HEK293T (cell line): Measurements from ENCODE around the gene NPC1L1.

Source experiments
- CTCF ChIA-PET: fragments of 350-600 bp; formaldehyde crosslinking; extraction: SDS; loops from one replicate; lab custom pipeline; 2021; ENCODE audit warnings: antibody characterized with exemption, inconsistent platforms; lab: Yijun Ruan, JAX
- POLR2A ChIA-PET: fragments of 350-600 bp; formaldehyde crosslinking; extraction: SDS; loops from one replicate; lab custom pipeline; 2020; ENCODE audit warnings: antibody characterized with exemption, inconsistent platforms; lab: Yijun Ruan, JAX
- DNase-seq: peaks from one replicate; pipeline ENCODE4 v3.0.0; 2012; ENCODE audit warnings: mixed read lengths; ENCODE audit errors: extremely low spot score
- ARNT ChIP-seq: fragments of 450-650 bp; IDR thresholded peaks from 2 replicates; pipeline ENCODE4 v1.6.1; 2017; ENCODE audit warnings: mild to moderate bottlenecking
- BHLHE40 ChIP-seq: fragments of 450-650 bp; IDR thresholded peaks from 2 replicates; pipeline ENCODE4 v1.6.1; 2016; ENCODE audit warnings: mild to moderate bottlenecking, moderate library complexity, borderline replicate concordance
- CTBP1 ChIP-seq: fragments of 450-650 bp; IDR thresholded peaks from 2 replicates; pipeline ENCODE4 v1.6.1; 2016; ENCODE audit warnings: borderline replicate concordance
- ELF4 ChIP-seq: fragments of 450-650 bp; IDR thresholded peaks from 2 replicates; pipeline ENCODE4 v1.6.1; 2017; ENCODE audit warnings: antibody characterized with exemption
- FOXA1 ChIP-seq: fragments of 450-650 bp; IDR thresholded peaks from 2 replicates; pipeline ENCODE4 v1.6.1; 2016; ENCODE audit warnings: mild to moderate bottlenecking
- FOXK2 ChIP-seq: fragments of 450-650 bp; IDR thresholded peaks from 2 replicates; pipeline ENCODE4 v1.6.1; 2016; ENCODE audit warnings: mild to moderate bottlenecking
- FOXM1 ChIP-seq: fragments of 450-650 bp; IDR thresholded peaks from 2 replicates; pipeline ENCODE4 v1.6.1; 2017; ENCODE audit warnings: mild to moderate bottlenecking, borderline replicate concordance
- HDGF ChIP-seq: fragments of 450-650 bp; IDR thresholded peaks from 2 replicates; pipeline ENCODE4 v1.6.1; 2017; ENCODE audit warnings: antibody characterized with exemption, borderline replicate concordance
- L3MBTL2 ChIP-seq: fragments of 450-650 bp; conservative IDR thresholded peaks from 2 replicates; pipeline ENCODE4 v1.6.1; 2016; ENCODE audit warnings: mild to moderate bottlenecking
- LEF1 ChIP-seq: fragments of 450-650 bp; IDR thresholded peaks from 2 replicates; pipeline ENCODE4 v1.6.1; 2017; ENCODE audit warnings: mild to moderate bottlenecking, borderline replicate concordance
- NFRKB ChIP-seq: fragments of 450-650 bp; IDR thresholded peaks from 2 replicates; pipeline ENCODE4 v1.6.1; 2016; ENCODE audit warnings: mild to moderate bottlenecking, moderate library complexity
- SP1 ChIP-seq: fragments of 450-650 bp; IDR thresholded peaks from 2 replicates; pipeline ENCODE4 v1.6.1; 2017
- SUZ12 ChIP-seq: fragments of 450-650 bp; IDR thresholded peaks from 2 replicates; pipeline ENCODE4 v1.6.1; 2016; ENCODE audit warnings: mild to moderate bottlenecking
- TARDBP ChIP-seq: fragments of 450-650 bp; IDR thresholded peaks from 2 replicates; pipeline ENCODE4 v1.6.1; 2016
- ZNF384 ChIP-seq: fragments of 450-650 bp; IDR thresholded peaks from 2 replicates; pipeline ENCODE4 v1.6.1; 2016
- TF ChIP-seq, protein P1 (sequence below): fragments of 450-650 bp; IDR thresholded peaks from 2 replicates; pipeline ENCODE4 v1.6.1; 2016

The NPC1L1 gene

GRCh38 chr7:44541028-44541869, at the start of gene NPC1L1:
Gene NPC1L1, minus strand, starts transcription at chr7:44541330. Its CDS starts 71 bp downstream, at chr7:44541259.
- DNase-seq: no peak
- TF ChIP-seq LEF1: no peak
- TF ChIP-seq ZNF384: no peak
- no peak for TF ChIP-seq FOXM1
- TF ChIP-seq BHLHE40: no peak
- TF ChIP-seq HDGF: no peak
- TF ChIP-seq NFRKB: no peak
- TF ChIP-seq L3MBTL2: no peak
- TF ChIP-seq ARNT: no peak
- no peak for TF ChIP-seq CTBP1
- TF ChIP-seq SP1: no peak
- TF ChIP-seq SUZ12: no peak
- TF ChIP-seq ELF4: no peak
- TF ChIP-seq, protein P1, sequence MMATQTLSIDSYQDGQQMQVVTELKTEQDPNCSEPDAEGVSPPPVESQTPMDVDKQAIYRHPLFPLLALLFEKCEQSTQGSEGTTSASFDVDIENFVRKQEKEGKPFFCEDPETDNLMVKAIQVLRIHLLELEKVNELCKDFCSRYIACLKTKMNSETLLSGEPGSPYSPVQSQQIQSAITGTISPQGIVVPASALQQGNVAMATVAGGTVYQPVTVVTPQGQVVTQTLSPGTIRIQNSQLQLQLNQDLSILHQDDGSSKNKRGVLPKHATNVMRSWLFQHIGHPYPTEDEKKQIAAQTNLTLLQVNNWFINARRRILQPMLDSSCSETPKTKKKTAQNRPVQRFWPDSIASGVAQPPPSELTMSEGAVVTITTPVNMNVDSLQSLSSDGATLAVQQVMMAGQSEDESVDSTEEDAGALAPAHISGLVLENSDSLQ: no peak
- no peak for TF ChIP-seq FOXK2
- TF ChIP-seq FOXA1: no peak
- TF ChIP-seq TARDBP: no peak
- CTCF ChIA-PET: no interaction called here
- POLR2A ChIA-PET: interaction anchor here (2.7 kb wide), 1 partner anchor 33 kb away, joined by 9 read pairs; the partner anchor contains the start of gene DDX56

DNA sequence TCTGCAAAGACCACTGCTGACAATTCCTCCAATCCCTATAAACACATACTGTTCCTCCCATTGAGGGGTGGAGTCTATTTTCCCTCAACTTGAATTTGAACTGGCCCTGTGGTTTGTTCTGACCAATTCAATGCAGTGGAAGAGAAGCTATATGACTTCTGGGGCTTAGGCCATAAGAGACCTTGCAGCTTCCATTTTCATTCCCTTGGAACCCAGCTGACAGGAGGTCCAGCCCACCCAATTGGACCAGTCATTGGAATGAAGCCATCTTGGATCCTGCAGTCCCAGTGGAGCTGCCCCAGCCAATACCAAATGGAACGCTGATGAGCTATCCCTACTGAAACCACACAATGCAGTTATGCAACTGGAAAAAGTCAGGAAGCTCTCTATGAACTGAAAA, 49.8 kb upstream of the NPC1L1 start:
- POLR2A ChIA-PET: interaction anchor here (1.1 to 2.8 kb wide), 4 partner anchors 9 to 257 kb away, joined by 4 to 12 read pairs (median 6); partner anchors contain the start of genes DDX56, H2AZ2, OGDH and TMED4
- DNase-seq: no peak
- CTCF ChIA-PET: interaction anchor here (0.6 kb wide), 1 partner anchor 9 kb away, joined by 3 read pairs; no protein-coding TSS in a partner anchor
- TF ChIP-seq L3MBTL2: no peak
- no peak for TF ChIP-seq FOXM1
- TF ChIP-seq SP1: no peak
- no peak for TF ChIP-seq ARNT
- no peak for TF ChIP-seq FOXK2
- no peak for TF ChIP-seq LEF1
- no peak for TF ChIP-seq ELF4
- TF ChIP-seq ZNF384: no peak

DNA sequence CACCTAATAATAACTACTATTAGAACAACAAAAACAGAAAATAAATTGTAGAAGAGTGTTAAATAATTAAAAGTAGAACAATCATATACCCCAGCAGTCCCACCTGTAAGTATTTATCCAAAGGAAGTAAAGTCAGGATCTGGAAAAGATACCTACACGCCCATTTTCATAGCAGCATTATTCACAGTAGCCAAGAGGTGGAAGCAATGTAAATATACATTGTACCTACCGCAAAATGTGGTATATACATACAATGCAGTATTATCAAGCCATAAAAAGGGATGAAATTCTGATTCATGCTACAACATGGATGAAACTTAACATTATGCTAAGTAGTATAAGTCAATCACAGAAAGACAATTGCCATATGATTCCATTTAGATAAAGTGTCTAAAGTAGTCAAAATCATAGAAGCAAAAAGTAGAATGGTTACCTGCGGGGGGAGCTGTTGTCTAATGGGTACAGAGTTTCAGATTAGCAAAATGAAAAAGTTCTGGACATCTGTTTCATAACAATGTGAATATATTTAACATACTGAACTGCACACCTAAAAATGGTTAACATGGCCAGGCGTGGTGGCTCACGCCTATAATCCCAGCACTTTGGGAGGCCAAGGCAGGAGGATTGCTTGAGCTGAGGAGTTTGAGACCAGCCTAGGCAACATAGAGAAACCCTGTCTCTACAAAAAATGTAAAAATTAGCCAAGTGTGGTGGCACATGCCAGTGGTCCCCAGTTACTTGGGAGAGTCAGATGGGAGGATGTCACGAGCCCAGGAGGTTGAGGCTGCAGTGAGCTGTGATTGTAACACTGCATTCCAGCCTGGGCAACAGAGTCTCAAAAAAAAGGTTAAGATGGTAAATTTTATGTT, 46.9 kb upstream of the NPC1L1 start:
- no peak for TF ChIP-seq NFRKB
- TF ChIP-seq ARNT: no peak
- TF ChIP-seq HDGF: no peak
- TF ChIP-seq L3MBTL2: no peak
- no peak for TF ChIP-seq FOXK2
- TF ChIP-seq, protein P1: no peak
- no peak for TF ChIP-seq LEF1
- TF ChIP-seq FOXM1: no peak
- TF ChIP-seq SUZ12: no peak
- TF ChIP-seq CTBP1: no peak
- ChIA-PET CTCF (interaction anchor here (0.6 to 1.2 kb wide), 6 partner anchors 11 to 259 kb away, joined by 3 to 7 read pairs (median 4); partner anchors contain the start of genes DDX56 and OGDH), POLR2A (interaction anchor here (1.0 to 1.4 kb wide), 3 partner anchors 14 to 259 kb away, joined by 3 read pairs; partner anchors contain the start of genes DDX56 and OGDH)
- DNase-seq: no peak

DNA sequence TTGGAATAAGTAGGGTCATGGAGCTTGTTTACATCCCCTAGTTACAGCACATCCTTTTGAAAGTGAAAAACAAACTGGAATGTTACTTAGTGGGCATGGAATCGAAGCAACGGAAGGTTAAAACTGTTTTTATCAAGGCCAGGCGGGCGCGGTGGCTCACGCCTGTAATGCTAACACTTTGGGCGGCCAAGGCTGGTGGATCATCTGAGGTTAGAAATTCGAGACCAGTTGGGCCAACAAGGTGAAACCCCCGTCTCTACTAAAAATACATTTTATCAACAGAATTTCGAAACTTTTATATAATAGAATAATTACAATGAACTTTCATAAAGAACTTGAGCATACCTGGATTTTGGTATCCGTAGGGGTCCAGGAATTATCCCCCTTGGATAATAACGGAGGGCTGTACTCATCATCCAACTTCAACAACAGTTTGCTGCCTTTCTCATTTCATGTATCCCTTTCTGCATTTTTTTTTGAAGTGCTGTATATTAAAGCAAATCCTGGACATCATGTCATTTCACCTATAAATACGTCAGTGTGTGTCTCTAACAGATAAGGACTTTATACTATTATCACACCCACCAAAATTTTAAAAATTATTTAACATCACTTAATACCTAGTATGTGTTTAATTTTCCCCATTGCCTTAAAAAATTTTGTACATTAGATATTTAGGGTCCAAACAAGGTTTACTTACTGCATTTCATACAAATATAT, 42.2 kb upstream of the NPC1L1 start:
- TF ChIP-seq HDGF (no peak), FOXA1 (no peak), BHLHE40 (no peak), ELF4 (no peak), TARDBP (no peak), LEF1 (no peak), ARNT (no peak), ZNF384 (no peak), SUZ12 (no peak), FOXK2 (no peak), CTBP1 (no peak), FOXM1 (no peak), SP1 (no peak), L3MBTL2 (no peak), NFRKB (no peak)
- TF ChIP-seq, protein P1: no peak
- POLR2A ChIA-PET: interaction anchor here (0.8 to 3.0 kb wide), 7 partner anchors 11 to 301 kb away, joined by 3 to 32 read pairs (median 5); partner anchors contain the start of genes DDX56 and H2AZ2
- DNase-seq: no peak
- CTCF ChIA-PET: no interaction called here
